AG04450 (cell line): ENCODE results near the gene DIPK1A. TPM values are rescaled to one million over a fixed set of nuclear protein-coding genes. Genes with fewer than 3 reads are reported as not detected.

ENCODE experiments used
- CTCF ChIA-PET: fragments of 300-600, 350-600 bp; formaldehyde crosslinking; extraction: SDS; loops from one replicate; lab custom pipeline; 2022; ENCODE audit warnings: antibody characterized with exemption, inconsistent platforms; lab: Charles Lee
- POLR2A ChIA-PET: fragments of 350-600 bp; formaldehyde crosslinking; extraction: SDS; loops from one replicate; lab custom pipeline; 2021; ENCODE audit warnings: antibody characterized with exemption, inconsistent platforms; lab: Yijun Ruan, JAX
- DNase-seq: peaks from one replicate; pipeline ENCODE4 v3.0.0-alpha.2; 2011; ENCODE audit warnings: low read depth, low spot score
- H3K27ac ChIP-seq: one replicate; pipeline ENCODE4 v1.5.1; 2012; ENCODE audit warnings: low read depth, low read length, control low read depth
- H3K27me3 ChIP-seq: one replicate; pipeline ENCODE4 v1.6.0; 2012; ENCODE audit warnings: low read length; ENCODE audit not compliant: control insufficient read depth, insufficient read depth
- H3K4me3 ChIP-seq: 2 replicates; pipeline ENCODE4 v1.5.1; 2011; ENCODE audit warnings: mild to moderate bottlenecking, low read depth, low read length, control low read depth
- H3K9me3 ChIP-seq: 2 replicates; pipeline ENCODE4 v1.5.1; 2012; ENCODE audit warnings: low read length; ENCODE audit not compliant: control insufficient read depth, insufficient read depth
- polyA plus RNA-seq: library from polyadenylated mRNA; depleted of rRNA; stranded (reverse); fragments of >200 nt; gene quantifications from 2 replicates; pipeline ENCODE4 v1.2.3, GENCODE V29; 2011
- TF ChIP-seq, protein P1 (sequence below): IDR thresholded peaks from 2 replicates; pipeline ENCODE4 v1.5.1; 2011; ENCODE audit warnings: low read depth, low read length, control low read depth, inconsistent platforms

Gene DIPK1A
- polyA plus RNA-seq, 1 experiment, result 50.8 TPM

DNA sequence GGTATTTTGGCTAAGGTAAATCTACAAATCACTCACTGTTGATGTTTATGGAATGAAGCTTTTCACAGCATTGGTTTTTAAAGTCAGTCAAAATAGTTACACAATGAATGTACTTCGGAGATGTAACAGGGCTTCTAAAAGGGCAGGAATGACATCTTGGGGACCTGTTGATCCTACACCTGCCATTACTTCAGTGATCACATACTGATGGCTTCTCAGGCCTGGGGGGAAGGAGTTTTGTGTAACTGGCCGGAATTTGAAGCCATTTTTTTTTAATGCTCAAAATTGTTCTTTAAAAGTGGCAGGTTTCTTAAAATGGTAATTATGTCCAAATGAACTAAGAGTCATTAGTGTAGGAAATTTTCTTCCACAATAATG is 118.2 kb downstream of the DIPK1A start:
- Histone ChIP-seq H3K9me3 (no peaks in the 10 kb centered on the region), H3K4me3 (no peak overlapping the region), H3K27ac (no peak overlapping the region), H3K27me3 (no peaks in the 10 kb centered on the region)
- TF ChIP-seq, protein P1, sequence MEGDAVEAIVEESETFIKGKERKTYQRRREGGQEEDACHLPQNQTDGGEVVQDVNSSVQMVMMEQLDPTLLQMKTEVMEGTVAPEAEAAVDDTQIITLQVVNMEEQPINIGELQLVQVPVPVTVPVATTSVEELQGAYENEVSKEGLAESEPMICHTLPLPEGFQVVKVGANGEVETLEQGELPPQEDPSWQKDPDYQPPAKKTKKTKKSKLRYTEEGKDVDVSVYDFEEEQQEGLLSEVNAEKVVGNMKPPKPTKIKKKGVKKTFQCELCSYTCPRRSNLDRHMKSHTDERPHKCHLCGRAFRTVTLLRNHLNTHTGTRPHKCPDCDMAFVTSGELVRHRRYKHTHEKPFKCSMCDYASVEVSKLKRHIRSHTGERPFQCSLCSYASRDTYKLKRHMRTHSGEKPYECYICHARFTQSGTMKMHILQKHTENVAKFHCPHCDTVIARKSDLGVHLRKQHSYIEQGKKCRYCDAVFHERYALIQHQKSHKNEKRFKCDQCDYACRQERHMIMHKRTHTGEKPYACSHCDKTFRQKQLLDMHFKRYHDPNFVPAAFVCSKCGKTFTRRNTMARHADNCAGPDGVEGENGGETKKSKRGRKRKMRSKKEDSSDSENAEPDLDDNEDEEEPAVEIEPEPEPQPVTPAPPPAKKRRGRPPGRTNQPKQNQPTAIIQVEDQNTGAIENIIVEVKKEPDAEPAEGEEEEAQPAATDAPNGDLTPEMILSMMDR, result no peak
- ChIA-PET POLR2A (interaction anchor here (3.1 kb wide), 1 partner anchor 11 kb away, joined by 19 read pairs; the partner anchor contains the start of gene RPL5), CTCF (interaction anchor here (0.7 to 1.5 kb wide), 2 partner anchors 12 to 152 kb away, joined by 3 read pairs; no protein-coding TSS in a partner anchor)
- no peak for DNase-seq

DNA sequence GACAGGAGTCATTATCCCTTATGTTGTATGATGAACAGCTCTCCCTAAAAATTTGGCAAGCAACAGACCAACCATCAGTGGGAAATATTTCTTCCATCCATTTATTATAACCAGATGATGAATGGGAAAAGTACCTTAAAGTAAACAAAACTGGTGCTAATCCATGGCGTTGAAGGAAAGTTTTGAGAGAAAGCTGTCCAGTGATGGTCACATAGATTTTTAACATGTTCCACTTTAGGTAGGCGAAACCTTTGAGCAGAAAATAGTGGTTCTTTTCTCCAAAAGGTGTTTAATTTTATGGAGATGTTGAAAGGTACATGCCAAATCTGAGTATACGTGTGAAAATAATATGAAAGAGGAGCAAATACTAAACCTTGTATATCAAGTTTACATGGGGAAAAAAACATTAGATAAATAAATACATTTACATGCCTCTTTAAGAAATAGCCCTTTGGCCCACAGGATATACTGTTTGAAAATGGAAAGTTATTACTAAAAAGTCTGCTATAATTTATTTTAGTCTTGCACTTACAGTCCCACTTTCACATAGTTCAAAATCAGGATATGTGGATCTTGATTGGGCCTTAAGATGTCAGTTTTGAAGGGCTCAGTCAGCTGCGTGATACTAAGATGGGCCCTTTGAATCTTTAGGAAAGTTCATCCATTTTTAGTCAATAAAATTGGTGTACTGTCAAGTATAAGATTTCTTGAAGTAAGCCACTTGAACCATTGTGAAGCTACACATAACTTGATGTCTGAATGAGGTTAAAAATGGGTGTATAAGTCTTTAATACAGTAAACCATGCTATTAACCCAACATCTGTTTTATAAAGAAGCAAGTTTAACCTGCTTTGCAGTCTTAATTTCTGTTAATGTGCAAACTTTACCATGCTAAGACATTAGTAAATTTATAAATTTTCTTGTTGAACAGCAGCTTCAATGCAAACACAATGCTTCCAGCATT is 118.9 kb downstream of the DIPK1A start:
- POLR2A ChIA-PET, result interaction anchor here (0.7 to 3.1 kb wide), 2 partner anchors 11 to 207 kb away, joined by 3 to 19 read pairs; partner anchors contain the start of gene RPL5
- CTCF ChIA-PET, result interaction anchor here (0.7 to 2.4 kb wide), 3 partner anchors 10 to 152 kb away, joined by 3 to 11 read pairs (median 3); partner anchors contain the start of gene RPL5
- H3K9me3 ChIP-seq, result no peaks in the 10 kb centered on the region
- TF ChIP-seq, protein P1, result no peak
- no peak for DNase-seq
- H3K27me3 ChIP-seq, result no peaks in the 10 kb centered on the region
- H3K4me3 ChIP-seq, result no peak overlapping the region
- H3K27ac ChIP-seq, result no peak overlapping the region

DNA sequence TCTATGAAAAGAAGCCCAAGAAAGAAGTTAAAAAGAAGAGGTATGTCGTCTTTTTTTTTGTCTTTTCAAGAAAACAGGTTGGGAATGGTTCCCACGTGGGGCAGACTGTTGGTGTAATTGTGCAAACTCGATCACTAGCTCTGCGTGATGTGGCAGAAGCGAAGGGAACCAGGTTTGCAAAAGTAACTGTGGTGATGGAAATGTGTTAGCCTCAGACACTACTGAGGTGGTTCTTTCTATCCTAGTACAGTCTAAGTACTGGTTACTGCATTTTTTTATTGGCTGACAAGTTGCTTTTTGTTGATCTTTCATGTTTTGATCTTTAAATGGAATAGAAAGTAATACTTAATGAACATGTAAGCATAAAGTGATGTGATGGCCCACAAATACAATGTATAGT is 120.7 kb downstream of the DIPK1A start:
- POLR2A ChIA-PET, result no interaction called here
- H3K27ac ChIP-seq, result no peak overlapping the region
- H3K4me3 ChIP-seq, result no peak overlapping the region
- CTCF ChIA-PET, result interaction anchor here (1.2 to 2.4 kb wide), 2 partner anchors 9 to 19 kb away, joined by 3 to 11 read pairs; partner anchors contain the start of gene RPL5
- TF ChIP-seq, protein P1, result no peak
- H3K9me3 ChIP-seq, result no peaks in the 10 kb centered on the region
- no peak for DNase-seq
- no peaks in the 10 kb centered on the region for H3K27me3 ChIP-seq

DNA sequence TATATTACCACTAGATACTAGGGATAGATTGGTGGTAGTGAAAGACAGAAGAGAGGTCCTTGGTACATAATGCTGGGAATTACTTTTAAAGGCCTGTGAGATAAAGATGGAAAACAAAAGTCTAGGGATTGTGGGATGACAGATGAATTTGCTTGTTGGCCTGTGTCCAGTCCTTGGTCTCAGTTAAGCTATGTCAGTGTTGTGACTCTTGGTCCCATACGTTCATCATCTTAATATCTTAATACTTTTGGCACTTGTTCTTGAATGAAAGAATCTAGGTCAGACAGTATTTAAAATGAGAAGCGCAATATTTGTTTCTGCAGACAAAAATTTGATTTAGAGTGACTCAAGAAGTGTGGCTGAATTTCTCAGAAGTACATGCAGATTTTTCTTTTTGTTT is 121.8 kb downstream of the DIPK1A start:
- TF ChIP-seq, protein P1, result no peak
- DNase-seq, result no peak
- POLR2A ChIA-PET, result interaction anchor here (1.0 kb wide), 1 partner anchor 169 kb away, joined by 5 read pairs; no protein-coding TSS in a partner anchor

More for the DNA sequence above, 121.8 kb downstream of the DIPK1A start:
- no peak overlapping the region for H3K4me3 ChIP-seq
- no peaks in the 10 kb centered on the region for H3K9me3 ChIP-seq
- H3K27me3 ChIP-seq, result no peaks in the 10 kb centered on the region
- CTCF ChIA-PET, result interaction anchor here (1.7 to 3.3 kb wide), 3 partner anchors 19 to 529 kb away, joined by 6 to 12 read pairs (median 7); no protein-coding TSS in a partner anchor
- H3K27ac ChIP-seq, result no peak overlapping the region
